A549 (cell line): ENCODE results near the gene DCN. TPM values are rescaled to one million over a fixed set of nuclear protein-coding genes. Genes with fewer than 3 reads are reported as not detected.

Experiments used
- ATAC-seq, 2 experiments: fragments of 200-7000 bp in 1 of 2; fragments of >200 bp in 1 of 2; cut with Nextera tagmentation in 1 of 2; cut with Tn5 transposase in 1 of 2; 3 replicates each; pipeline versions ENCODE4 v1.8.0 to v1.9.1; 2018 to 2020; ENCODE audit warnings: mild to moderate bottlenecking in 1 of 2, moderate library complexity in 1 of 2
- CTCF ChIA-PET: fragments of 300-600 bp; sonication (Branson Sonifier 250); formaldehyde crosslinking; extraction: SDS; loops from one replicate; lab custom pipeline; 2021; ENCODE audit warnings: antibody characterized with exemption, inconsistent platforms; lab: Yijun Ruan, JAX
- POLR2A ChIA-PET: fragments of 350-600 bp; formaldehyde crosslinking; extraction: SDS; loops from one replicate; lab custom pipeline; 2021; ENCODE audit warnings: antibody characterized with exemption, inconsistent platforms; lab: Yijun Ruan, JAX
- DNase-seq, 2 experiments: peaks; one replicate each; pipeline versions ENCODE4 v3.0.0 to v3.0.0-alpha.2; 2011 to 2016; ENCODE audit warnings: low read depth in 1 of 2, low spot score in 1 of 2
- FAIRE-seq: peaks from 2 replicates; lab custom pipeline; 2011; peaks lifted over from hg19 to GRCh38; lab: Jason Lieb, UNC
- H3K27ac ChIP-seq, 2 experiments: fragments of >200 bp; sonication (Bioruptor Twin); formaldehyde crosslinking; 3 replicates each; pipeline ENCODE4 v1.5.1; 2016 to 2017
- H3K4me1 ChIP-seq: fragments of >200 bp; sonication (Bioruptor Twin); formaldehyde crosslinking; 3 replicates; pipeline ENCODE4 v1.6.1; 2016
- H3K4me2 ChIP-seq: fragments of >200 bp; sonication (Bioruptor Twin); formaldehyde crosslinking; 3 replicates; pipeline ENCODE4 v1.6.1; 2016
- H3K4me3 ChIP-seq: fragments of >200 bp; sonication (Bioruptor Twin); formaldehyde crosslinking; 3 replicates; pipeline ENCODE4 v1.5.1; 2016
- H3K9me3 ChIP-seq: fragments of >200 bp; sonication (Bioruptor Twin); formaldehyde crosslinking; 3 replicates; pipeline ENCODE4 v1.6.1; 2016
- CHD2 ChIP-seq: fragments of 150-350 bp; IDR thresholded peaks from 2 replicates; pipeline ENCODE4 v1.6.1; 2014; ENCODE audit warnings: low read length; ENCODE audit not compliant: partially characterized antibody
- ESRRA ChIP-seq: fragments of 150-350 bp; IDR thresholded peaks from 2 replicates; pipeline ENCODE4 v1.6.1; 2014; ENCODE audit warnings: mild to moderate bottlenecking, low read length, borderline replicate concordance
- FOSB ChIP-seq: fragments of 250-450 bp; sonication (Bioruptor Pico); IDR thresholded peaks from 2 replicates; pipeline ENCODE4 v1.5.0; 2020; ENCODE audit warnings: mild to moderate bottlenecking, moderate library complexity
- HOXA7 ChIP-seq: fragments of 250-450 bp; sonication (Bioruptor Pico); IDR thresholded peaks from 2 replicates; pipeline ENCODE4 v1.5.0; 2020; ENCODE audit warnings: mild to moderate bottlenecking, moderate library complexity
- MAZ ChIP-seq: fragments of 150-350 bp; IDR thresholded peaks from 2 replicates; pipeline ENCODE4 v1.6.1; 2014; ENCODE audit warnings: antibody characterized with exemption, low read depth, low read length, borderline replicate concordance
- RAD21 ChIP-seq, 2 experiments: fragments of >200 bp in 1 of 2; sonication (Bioruptor Twin) in 1 of 2; formaldehyde crosslinking in 1 of 2; IDR thresholded peaks in 1 of 2; conservative IDR thresholded peaks in 1 of 2; 2 replicates in 1 of 2; 3 replicates in 1 of 2; pipeline ENCODE4 v1.6.1; 2012 to 2018; ENCODE audit warnings: inconsistent platforms in 1 of 2
- RARB ChIP-seq: fragments of 250-450 bp; sonication (Bioruptor Pico); IDR thresholded peaks from 2 replicates; pipeline ENCODE4 v1.8.0; 2021; ENCODE audit warnings: mild to moderate bottlenecking, moderate library complexity
- RCOR1 ChIP-seq: fragments of 150-350 bp; IDR thresholded peaks from 2 replicates; pipeline ENCODE4 v1.6.1; 2014; ENCODE audit warnings: antibody characterized with exemption, low read length, low read depth
- WGBS: methylation state at CpG from one replicate; pipeline ENCODE4 v1.1.6; 2017; ENCODE audit errors: missing lambda C conversion rate; 5-methylcytosine and 5-hydroxymethylcytosine counted together
- polyA plus RNA-seq, 4 experiments: library from polyadenylated mRNA; depleted of rRNA in 3 of 4; stranded (reverse); fragments of >200 nt; fragmentation: RNase III in 1 of 4; extraction: RNeasy Plus Mini Kit Qiagen cat#74134 plus additional on column Dnase treatment in 1 of 4; gene quantifications; 2 replicates in 3 of 4; 3 replicates in 1 of 4; pipeline ENCODE4 v1.2.3, GENCODE V29; 2011 to 2017
- TF ChIP-seq, protein P1 (sequence below): fragments of >200 bp; sonication (Bioruptor Twin); formaldehyde crosslinking; IDR thresholded peaks from 3 replicates; pipeline ENCODE4 v1.6.1; 2016
- TF ChIP-seq, protein P2 (sequence below): IDR thresholded peaks from 2 replicates; pipeline ENCODE4 v1.6.1; 2012; ENCODE audit warnings: low read depth, borderline replicate concordance
- TF ChIP-seq, protein P3 (sequence below): fragments of 200-600 bp; sonication (generic); IDR thresholded peaks from 2 replicates; pipeline ENCODE4 v1.6.1; 2016; ENCODE audit warnings: antibody characterized with exemption, mild to moderate bottlenecking, moderate library complexity
- TF ChIP-seq, protein P4 (sequence below): fragments of 250-450 bp; sonication (Bioruptor Pico); IDR thresholded peaks from 2 replicates; pipeline ENCODE4 v1.5.0; 2020; ENCODE audit warnings: low read depth, mild to moderate bottlenecking, moderate library complexity
- TF ChIP-seq, protein P5 (sequence below): fragments of 450-650 bp; IDR thresholded peaks from 2 replicates; pipeline ENCODE4 v1.6.1; 2014; ENCODE audit warnings: antibody characterized with exemption

Gene DCN
- polyA plus RNA-seq, 2 of the 4 experiments (the other 2 are of a cell fraction): 1.0 TPM; not detected in 1

DNA sequence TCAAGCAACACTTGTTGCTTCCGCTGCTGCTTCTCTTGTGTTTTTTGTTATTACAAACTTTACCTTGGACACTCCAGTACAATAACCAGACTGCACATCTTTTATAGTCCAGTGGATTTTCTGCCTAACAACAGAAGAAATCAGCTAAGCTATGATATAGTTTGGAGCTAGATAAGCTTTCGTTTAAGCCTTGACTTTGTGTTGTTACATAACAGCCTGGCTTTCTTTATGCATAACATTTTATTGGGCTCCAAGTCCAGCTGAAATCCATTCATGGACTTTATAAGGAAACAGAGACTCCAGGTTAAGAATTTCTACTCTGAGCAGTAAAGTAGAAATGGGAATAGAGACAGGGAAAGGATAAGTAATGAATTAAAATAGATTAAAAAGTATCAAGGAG, 3.5 kb upstream of the DCN start:
- ATAC-seq: no peak
- POLR2A ChIA-PET: no interaction called here

DNA sequence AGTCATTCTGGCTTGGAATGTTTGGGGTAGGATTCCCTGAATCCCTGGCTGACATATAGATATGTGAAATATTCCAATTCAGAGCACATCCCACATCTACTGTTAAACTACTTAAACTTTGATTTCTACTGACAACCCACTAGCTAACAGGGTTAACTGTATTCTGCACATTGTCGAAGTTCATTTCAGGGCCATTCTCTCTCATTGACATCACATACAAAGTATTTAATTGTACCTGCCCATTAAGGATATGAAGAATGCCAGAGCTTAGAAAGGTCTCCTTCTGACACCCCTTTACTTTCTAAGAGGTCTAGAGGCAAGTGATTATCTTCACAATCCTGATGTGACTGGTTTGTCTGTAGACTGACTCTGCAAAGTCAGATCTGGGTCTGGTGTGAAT, 2.8 kb upstream of the DCN start:
- 7% methylated on average over 1 of the region's 1 CpG for WGBS
- no peaks in the 10 kb centered on the region for H3K9me3 ChIP-seq
- ChIA-PET CTCF (interaction anchor here (1.2 kb wide), 1 partner anchor 9 kb away, joined by 3 read pairs; no protein-coding TSS in a partner anchor), POLR2A (no interaction called here)
- DNase-seq (no peak), FAIRE-seq (no peak), ATAC-seq (no peak)
- H3K27ac ChIP-seq: no peak overlapping the region
- TF ChIP-seq HOXA7 (CRISPR knock-in tag) (no peak), ESRRA (no peak), MAZ (no peak)
- TF ChIP-seq, protein P1, sequence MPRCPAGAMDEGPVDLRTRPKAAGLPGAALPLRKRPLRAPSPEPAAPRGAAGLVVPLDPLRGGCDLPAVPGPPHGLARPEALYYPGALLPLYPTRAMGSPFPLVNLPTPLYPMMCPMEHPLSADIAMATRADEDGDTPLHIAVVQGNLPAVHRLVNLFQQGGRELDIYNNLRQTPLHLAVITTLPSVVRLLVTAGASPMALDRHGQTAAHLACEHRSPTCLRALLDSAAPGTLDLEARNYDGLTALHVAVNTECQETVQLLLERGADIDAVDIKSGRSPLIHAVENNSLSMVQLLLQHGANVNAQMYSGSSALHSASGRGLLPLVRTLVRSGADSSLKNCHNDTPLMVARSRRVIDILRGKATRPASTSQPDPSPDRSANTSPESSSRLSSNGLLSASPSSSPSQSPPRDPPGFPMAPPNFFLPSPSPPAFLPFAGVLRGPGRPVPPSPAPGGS: no peak
- TF ChIP-seq, protein P2, sequence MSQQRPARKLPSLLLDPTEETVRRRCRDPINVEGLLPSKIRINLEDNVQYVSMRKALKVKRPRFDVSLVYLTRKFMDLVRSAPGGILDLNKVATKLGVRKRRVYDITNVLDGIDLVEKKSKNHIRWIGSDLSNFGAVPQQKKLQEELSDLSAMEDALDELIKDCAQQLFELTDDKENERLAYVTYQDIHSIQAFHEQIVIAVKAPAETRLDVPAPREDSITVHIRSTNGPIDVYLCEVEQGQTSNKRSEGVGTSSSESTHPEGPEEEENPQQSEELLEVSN: no peak
- TF ChIP-seq, protein P3, sequence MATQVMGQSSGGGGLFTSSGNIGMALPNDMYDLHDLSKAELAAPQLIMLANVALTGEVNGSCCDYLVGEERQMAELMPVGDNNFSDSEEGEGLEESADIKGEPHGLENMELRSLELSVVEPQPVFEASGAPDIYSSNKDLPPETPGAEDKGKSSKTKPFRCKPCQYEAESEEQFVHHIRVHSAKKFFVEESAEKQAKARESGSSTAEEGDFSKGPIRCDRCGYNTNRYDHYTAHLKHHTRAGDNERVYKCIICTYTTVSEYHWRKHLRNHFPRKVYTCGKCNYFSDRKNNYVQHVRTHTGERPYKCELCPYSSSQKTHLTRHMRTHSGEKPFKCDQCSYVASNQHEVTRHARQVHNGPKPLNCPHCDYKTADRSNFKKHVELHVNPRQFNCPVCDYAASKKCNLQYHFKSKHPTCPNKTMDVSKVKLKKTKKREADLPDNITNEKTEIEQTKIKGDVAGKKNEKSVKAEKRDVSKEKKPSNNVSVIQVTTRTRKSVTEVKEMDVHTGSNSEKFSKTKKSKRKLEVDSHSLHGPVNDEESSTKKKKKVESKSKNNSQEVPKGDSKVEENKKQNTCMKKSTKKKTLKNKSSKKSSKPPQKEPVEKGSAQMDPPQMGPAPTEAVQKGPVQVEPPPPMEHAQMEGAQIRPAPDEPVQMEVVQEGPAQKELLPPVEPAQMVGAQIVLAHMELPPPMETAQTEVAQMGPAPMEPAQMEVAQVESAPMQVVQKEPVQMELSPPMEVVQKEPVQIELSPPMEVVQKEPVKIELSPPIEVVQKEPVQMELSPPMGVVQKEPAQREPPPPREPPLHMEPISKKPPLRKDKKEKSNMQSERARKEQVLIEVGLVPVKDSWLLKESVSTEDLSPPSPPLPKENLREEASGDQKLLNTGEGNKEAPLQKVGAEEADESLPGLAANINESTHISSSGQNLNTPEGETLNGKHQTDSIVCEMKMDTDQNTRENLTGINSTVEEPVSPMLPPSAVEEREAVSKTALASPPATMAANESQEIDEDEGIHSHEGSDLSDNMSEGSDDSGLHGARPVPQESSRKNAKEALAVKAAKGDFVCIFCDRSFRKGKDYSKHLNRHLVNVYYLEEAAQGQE: no peak
- TF ChIP-seq, protein P4, sequence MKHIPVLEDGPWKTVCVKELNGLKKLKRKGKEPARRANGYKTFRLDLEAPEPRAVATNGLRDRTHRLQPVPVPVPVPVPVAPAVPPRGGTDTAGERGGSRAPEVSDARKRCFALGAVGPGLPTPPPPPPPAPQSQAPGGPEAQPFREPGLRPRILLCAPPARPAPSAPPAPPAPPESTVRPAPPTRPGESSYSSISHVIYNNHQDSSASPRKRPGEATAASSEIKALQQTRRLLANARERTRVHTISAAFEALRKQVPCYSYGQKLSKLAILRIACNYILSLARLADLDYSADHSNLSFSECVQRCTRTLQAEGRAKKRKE (CRISPR knock-in tag): no peak
- H3K4me2 ChIP-seq: no peak overlapping the region
- H3K4me1 ChIP-seq: no peaks in the 10 kb centered on the region
- H3K4me3 ChIP-seq: no peak overlapping the region

More for the DNA sequence above, 3.5 kb upstream of the DCN start:
- no peak for FAIRE-seq
- Histone ChIP-seq H3K4me3 (no peak overlapping the region), H3K4me1 (no peaks in the 10 kb centered on the region), H3K4me2 (no peak overlapping the region), H3K9me3 (no peaks in the 10 kb centered on the region), H3K27ac (no peak overlapping the region)
- no peak for DNase-seq
- TF ChIP-seq CHD2 (no peak), RARB (no peak), MAZ (no peak), RAD21 (conservative IDR thresholded peaks at IDR 0.05 in 1 of 2, IDR thresholded peaks at IDR 0.05 in 1 of 2) (no peak), RCOR1 (no peak), FOSB (CRISPR knock-in tag) (no peak)
- TF ChIP-seq, protein P4 (CRISPR knock-in tag): no peak
- TF ChIP-seq, protein P5, sequence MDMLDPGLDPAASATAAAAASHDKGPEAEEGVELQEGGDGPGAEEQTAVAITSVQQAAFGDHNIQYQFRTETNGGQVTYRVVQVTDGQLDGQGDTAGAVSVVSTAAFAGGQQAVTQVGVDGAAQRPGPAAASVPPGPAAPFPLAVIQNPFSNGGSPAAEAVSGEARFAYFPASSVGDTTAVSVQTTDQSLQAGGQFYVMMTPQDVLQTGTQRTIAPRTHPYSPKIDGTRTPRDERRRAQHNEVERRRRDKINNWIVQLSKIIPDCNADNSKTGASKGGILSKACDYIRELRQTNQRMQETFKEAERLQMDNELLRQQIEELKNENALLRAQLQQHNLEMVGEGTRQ: no peak
- CTCF ChIA-PET: interaction anchor here (1.2 kb wide), 1 partner anchor 10 kb away, joined by 3 read pairs; no protein-coding TSS in a partner anchor
- WGBS: 46% methylated on average over 2 of the region's 2 CpGs
